H9 (cell line): Measurements from ENCODE around the gene CEP250. TPM values are rescaled to one million over a fixed set of nuclear protein-coding genes. Genes with fewer than 3 reads are reported as not detected.
A peak's percentile ranks its signal among the peaks of the same experiment; 100 is the strongest.

Experiments used
- DNase-seq: peaks from one replicate; pipeline ENCODE4 v3.0.0-alpha.2; 2017
- H2AFZ ChIP-seq: one replicate; pipeline ENCODE4 v1.6.1; 2013; ENCODE audit warnings: mild to moderate bottlenecking, low read length, control low read depth, moderate library complexity
- H2AK5ac ChIP-seq: 2 replicates; pipeline ENCODE4 v1.6.1; 2013; ENCODE audit warnings: low read length, control low read depth, mixed read lengths; ENCODE audit not compliant: insufficient read length
- H2BK120ac ChIP-seq: one replicate; pipeline ENCODE4 v1.6.1; 2013; ENCODE audit warnings: low read depth, mild to moderate bottlenecking, low read length, control low read depth, inconsistent platforms; ENCODE audit not compliant: poor library complexity, severe bottlenecking
- H2BK12ac ChIP-seq: 2 replicates; pipeline ENCODE4 v1.6.1; 2013; ENCODE audit warnings: low read length, control low read depth, mixed read lengths, low read depth; ENCODE audit not compliant: insufficient read length
- H2BK15ac ChIP-seq: 2 replicates; pipeline ENCODE4 v1.6.1; 2013; ENCODE audit warnings: low read depth, low read length, control low read depth
- H2BK20ac ChIP-seq: one replicate; pipeline ENCODE4 v1.6.1; 2013; ENCODE audit warnings: low read depth, mild to moderate bottlenecking, low read length, control low read depth, inconsistent platforms; ENCODE audit not compliant: poor library complexity, severe bottlenecking
- H2BK5ac ChIP-seq: 2 replicates; pipeline ENCODE4 v1.6.1; 2013; ENCODE audit warnings: low read length, control low read depth, mixed read lengths; ENCODE audit not compliant: insufficient read length
- H3K14ac ChIP-seq: 2 replicates; pipeline ENCODE4 v1.6.1; 2013; ENCODE audit warnings: low read length, control low read depth; ENCODE audit not compliant: insufficient read depth
- H3K18ac ChIP-seq: 2 replicates; pipeline ENCODE4 v1.6.1; 2013; ENCODE audit warnings: low read depth, mild to moderate bottlenecking, mixed read lengths, low read length, control low read depth; ENCODE audit not compliant: insufficient read length
- H3K23ac ChIP-seq: 2 replicates; pipeline ENCODE4 v1.6.1; 2013; ENCODE audit warnings: low read length, control low read depth, mixed read lengths, low read depth; ENCODE audit not compliant: insufficient read length
- H3K23me2 ChIP-seq: 2 replicates; pipeline ENCODE4 v1.6.1; 2013; ENCODE audit warnings: low read depth, mild to moderate bottlenecking, mixed read lengths, low read length, control low read depth; ENCODE audit not compliant: insufficient read length, poor library complexity, severe bottlenecking
- H3K27ac ChIP-seq: 2 replicates; pipeline ENCODE4 v1.5.1; 2013; ENCODE audit warnings: low read length, control low read depth, mixed read lengths, low read depth; ENCODE audit not compliant: insufficient read length
- H3K27me3 ChIP-seq: 2 replicates; pipeline ENCODE4 v1.6.1; 2013; ENCODE audit warnings: low read length, control low read depth, inconsistent platforms; ENCODE audit not compliant: insufficient read depth
- H3K4ac ChIP-seq: 2 replicates; pipeline ENCODE4 v1.6.1; 2013; ENCODE audit warnings: low read depth, mild to moderate bottlenecking, control low read depth, inconsistent platforms, low read length, moderate library complexity
- H3K4me1 ChIP-seq: 2 replicates; pipeline ENCODE4 v1.6.1; 2013; ENCODE audit warnings: low read length, control low read depth, inconsistent platforms; ENCODE audit not compliant: insufficient read depth
- H3K4me2 ChIP-seq: 2 replicates; pipeline ENCODE4 v1.6.1; 2013; ENCODE audit warnings: low read length, control low read depth, mixed read lengths; ENCODE audit not compliant: insufficient read length, insufficient read depth
- H3K56ac ChIP-seq: 2 replicates; pipeline ENCODE4 v1.6.1; 2013; ENCODE audit warnings: low read depth, mild to moderate bottlenecking, mixed read lengths, low read length, control low read depth; ENCODE audit not compliant: insufficient read length
- H3K79me1 ChIP-seq: 2 replicates; pipeline ENCODE4 v1.6.1; 2013; ENCODE audit warnings: low read depth, mild to moderate bottlenecking, moderate library complexity, low read length, control low read depth, inconsistent platforms; ENCODE audit not compliant: insufficient read depth, poor library complexity, severe bottlenecking
- H3K79me2 ChIP-seq: 2 replicates; pipeline ENCODE4 v1.6.1; 2013; ENCODE audit warnings: low read length, control low read depth, inconsistent platforms; ENCODE audit not compliant: insufficient read depth
- H3K9ac ChIP-seq: 2 replicates; pipeline ENCODE4 v1.6.1; 2013; ENCODE audit warnings: low read length, control low read depth, mixed read lengths; ENCODE audit not compliant: insufficient read length; ENCODE audit errors: extremely low read depth
- H3K9me3 ChIP-seq: one replicate; pipeline ENCODE4 v1.6.1; 2013; ENCODE audit warnings: low read depth, low read length, inconsistent platforms; ENCODE audit not compliant: control insufficient read depth
- H3T11ph ChIP-seq: one replicate; pipeline ENCODE4 v1.6.1; 2013; ENCODE audit warnings: mild to moderate bottlenecking, low read length, control low read depth, inconsistent platforms
- H4K20me1 ChIP-seq: one replicate; pipeline ENCODE4 v1.6.1; 2013; ENCODE audit not compliant: control insufficient read depth, insufficient read length, insufficient read depth
- H4K5ac ChIP-seq: 2 replicates; pipeline ENCODE4 v1.6.1; 2013; ENCODE audit warnings: low read depth, mild to moderate bottlenecking, mixed read lengths, low read length, control low read depth; ENCODE audit not compliant: insufficient read length
- H4K8ac ChIP-seq: replicated peaks from 2 replicates; pipeline ENCODE4 v1.6.1; 2013; ENCODE audit warnings: low read length, control low read depth, mixed read lengths, low read depth; ENCODE audit not compliant: insufficient read length
- H4K91ac ChIP-seq: 2 replicates; pipeline ENCODE4 v1.6.1; 2013; ENCODE audit warnings: low read depth, mild to moderate bottlenecking, moderate library complexity, mixed read lengths, low read length, control low read depth; ENCODE audit not compliant: insufficient read length
- H3K27ac Mint-ChIP-seq, 3 experiments: 2 replicates in 2 of 3; 3 replicates in 1 of 3; pipeline ENCODE4 v1.8.0; 2020 to 2021; ENCODE audit warnings: mixed read lengths in 3 of 3, mild to moderate bottlenecking in 1 of 3, moderate library complexity in 1 of 3
- H3K27me3 Mint-ChIP-seq: 2 replicates; pipeline ENCODE4 v1.8.0; 2021; ENCODE audit warnings: low read depth, mild to moderate bottlenecking, moderate library complexity, mixed read lengths
- H3K36me3 Mint-ChIP-seq, 3 experiments: 2 replicates in 2 of 3; 3 replicates in 1 of 3; pipeline ENCODE4 v1.8.0; 2020 to 2021; ENCODE audit warnings: low read depth in 3 of 3, mixed read lengths in 3 of 3; ENCODE audit not compliant: insufficient read depth in 1 of 3
- H3K4me1 Mint-ChIP-seq, 2 experiments: 2 replicates each; pipeline ENCODE4 v1.8.0; 2020; ENCODE audit warnings: mixed read lengths in 2 of 2
- H3K4me3 Mint-ChIP-seq, 2 experiments: 2 replicates in 1 of 2; 3 replicates in 1 of 2; pipeline ENCODE4 v1.8.0; 2020 to 2021; ENCODE audit warnings: mild to moderate bottlenecking in 2 of 2, mixed read lengths in 2 of 2, moderate library complexity in 1 of 2
- H3K9me3 Mint-ChIP-seq, 2 experiments: 2 replicates in 1 of 2; 3 replicates in 1 of 2; pipeline ENCODE4 v1.8.0; 2020; ENCODE audit warnings: mild to moderate bottlenecking in 2 of 2, mixed read lengths in 2 of 2, moderate library complexity in 1 of 2
- WGBS: extraction: QIAGEN DNeasy Blood & Tissue Kit; methylation state at CpG from one replicate; pipeline ENCODE4 v1.1.7; 2013; ENCODE audit warnings: missing lambda C conversion rate, low lambda C conversion rate, mixed read lengths; ENCODE audit not compliant: insufficient read length; ENCODE audit errors: extremely low coverage; 5-methylcytosine and 5-hydroxymethylcytosine counted together
- total RNA-seq: library from RNA; stranded (reverse); gene quantifications from 2 replicates; pipeline ENCODE4 v1.2.1, GENCODE V29; 2021
- TF ChIP-seq, protein P1 (sequence below): fragments of 200-600 bp; sonication (generic); conservative IDR thresholded peaks from 3 replicates; pipeline ENCODE4 v1.8.0; 2021; ENCODE audit warnings: antibody characterized with exemption, mild to moderate bottlenecking

The CEP250 gene
- total RNA-seq, 1 experiment from 2014 or later = 29.8 TPM

DNA sequence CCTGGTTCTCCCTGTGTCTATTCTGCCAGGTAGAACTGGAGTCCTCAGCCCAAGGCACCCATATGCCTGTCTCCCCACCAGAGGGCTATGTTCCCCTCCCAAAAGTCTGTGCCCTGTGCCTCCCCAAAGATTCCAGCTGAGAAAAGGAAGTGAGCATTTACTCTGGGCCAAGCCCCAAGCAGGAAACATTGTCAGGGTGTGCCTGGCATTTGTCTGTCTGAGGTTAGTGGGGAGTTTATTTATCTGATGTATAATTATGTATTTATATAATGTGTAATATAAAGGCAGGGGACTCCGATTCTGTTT is 23.0 kb upstream of the CEP250 start:
- DNase-seq = no peak
- Histone ChIP-seq H4K20me1 (no peaks in the 10 kb centered on the region), H2BK15ac (no peak overlapping the region), H2BK12ac (no peak overlapping the region), H3K9ac (no peak overlapping the region), H2BK20ac (no peak overlapping the region), H4K91ac (no peak overlapping the region), H3K23me2 (no peaks in the 10 kb centered on the region), H3K18ac (no peak overlapping the region), H3K27ac (no peak overlapping the region), H3K79me2 (no peaks in the 10 kb centered on the region), H3K4ac (no peak overlapping the region), H3K79me1 (no peaks in the 10 kb centered on the region), H3K4me1 (no peaks in the 10 kb centered on the region; the same call in 1 of the 2 replicates), H3K56ac (no peak overlapping the region), H2AFZ (no peak overlapping the region), H2BK120ac (no peak overlapping the region), H3K23ac (no peak overlapping the region), H3K4me2 (no peak overlapping the region), H3T11ph (no peak overlapping the region), H3K27me3 (no peaks in the 10 kb centered on the region), H3K9me3 (no peaks in the 10 kb centered on the region), H3K14ac (no peak overlapping the region), H4K5ac (no peak overlapping the region), H2AK5ac (no peak overlapping the region), H2BK5ac (no peak overlapping the region), H4K8ac (no peak overlapping the region)
- Mint-ChIP-seq H3K27ac (no peak overlapping the region), H3K9me3 (no peaks in the 10 kb centered on the region), H3K4me1 (peaks cover 14 to 36% of the 10 kb centered on the region in 2 experiments), H3K27me3 (no peaks in the 10 kb centered on the region), H3K36me3 (no peaks in the 10 kb centered on the region), H3K4me3 (no peak overlapping the region)
- TF ChIP-seq, protein P1, sequence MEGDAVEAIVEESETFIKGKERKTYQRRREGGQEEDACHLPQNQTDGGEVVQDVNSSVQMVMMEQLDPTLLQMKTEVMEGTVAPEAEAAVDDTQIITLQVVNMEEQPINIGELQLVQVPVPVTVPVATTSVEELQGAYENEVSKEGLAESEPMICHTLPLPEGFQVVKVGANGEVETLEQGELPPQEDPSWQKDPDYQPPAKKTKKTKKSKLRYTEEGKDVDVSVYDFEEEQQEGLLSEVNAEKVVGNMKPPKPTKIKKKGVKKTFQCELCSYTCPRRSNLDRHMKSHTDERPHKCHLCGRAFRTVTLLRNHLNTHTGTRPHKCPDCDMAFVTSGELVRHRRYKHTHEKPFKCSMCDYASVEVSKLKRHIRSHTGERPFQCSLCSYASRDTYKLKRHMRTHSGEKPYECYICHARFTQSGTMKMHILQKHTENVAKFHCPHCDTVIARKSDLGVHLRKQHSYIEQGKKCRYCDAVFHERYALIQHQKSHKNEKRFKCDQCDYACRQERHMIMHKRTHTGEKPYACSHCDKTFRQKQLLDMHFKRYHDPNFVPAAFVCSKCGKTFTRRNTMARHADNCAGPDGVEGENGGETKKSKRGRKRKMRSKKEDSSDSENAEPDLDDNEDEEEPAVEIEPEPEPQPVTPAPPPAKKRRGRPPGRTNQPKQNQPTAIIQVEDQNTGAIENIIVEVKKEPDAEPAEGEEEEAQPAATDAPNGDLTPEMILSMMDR = peak; percentile 24; the same call in 2 of the 3 replicates
- WGBS = no CpG with 5 or more reads among the region's 1 CpG
